Measurements from ENCODE around the gene PDE4D.

The PDE4D gene

GRCh38 chr5:59655693-59656309 is 237.7 kb downstream of the PDE4D start:
- no peak for DNase-seq (ENCODE audit: low spot score)

- DNase-seq (ENCODE audit: low spot score), result no peak
These were observed 238.8 kb downstream of the PDE4D start for GRCh38 chr5:59654691-59655090.

GRCh38 chr5:59652449-59652848 is 241.1 kb downstream of the PDE4D start:
- DNase-seq (ENCODE audit: low spot score), result no peak

- peak; percentile 7 for DNase-seq (ENCODE audit: low spot score)
These were observed 244.3 kb downstream of the PDE4D start for GRCh38 chr5:59648949-59649921.

- no peak for DNase-seq (ENCODE audit: low spot score)
These were observed 245.3 kb downstream of the PDE4D start for GRCh38 chr5:59648038-59648831.

GRCh38 chr5:59645380-59645779 is 248.1 kb downstream of the PDE4D start:
- no peak for DNase-seq (ENCODE audit: low spot score)

GRCh38 chr5:59640411-59640810 is 253.1 kb downstream of the PDE4D start:
- DNase-seq (ENCODE audit: low spot score), result no peak

GRCh38 chr5:59637884-59638580 is 255.5 kb downstream of the PDE4D start:
- no peak for DNase-seq (ENCODE audit: low spot score)

GRCh38 chr5:59629561-59629960 is 264.0 kb downstream of the PDE4D start:
- no peak for DNase-seq (ENCODE audit: low spot score)

GRCh38 chr5:59628062-59628828 is 265.3 kb downstream of the PDE4D start:
- no peak for DNase-seq (ENCODE audit: low spot score)

- DNase-seq (ENCODE audit: low spot score), result no peak
These were observed 268.6 kb downstream of the PDE4D start for GRCh38 chr5:59624898-59625297.

GRCh38 chr5:59622848-59623247 is 270.7 kb downstream of the PDE4D start:
- DNase-seq (ENCODE audit: low spot score), result no peak

GRCh38 chr5:59621477-59621876 is 272.0 kb downstream of the PDE4D start:
- DNase-seq (ENCODE audit: low spot score), result no peak

GRCh38 chr5:59620535-59621212 is 272.9 kb downstream of the PDE4D start:
- DNase-seq (ENCODE audit: low spot score), result no peak

GRCh38 chr5:59618644-59619043 is 274.9 kb downstream of the PDE4D start:
- DNase-seq (ENCODE audit: low spot score), result no peak

- DNase-seq (ENCODE audit: low spot score), result no peak
These were observed 276.2 kb downstream of the PDE4D start for GRCh38 chr5:59617186-59617771.

GRCh38 chr5:59616413-59616812 is 277.1 kb downstream of the PDE4D start:
- no peak for DNase-seq (ENCODE audit: low spot score)

GRCh38 chr5:59615272-59615671 is 278.3 kb downstream of the PDE4D start:
- DNase-seq (ENCODE audit: low spot score), result no peak

- DNase-seq (ENCODE audit: low spot score), result no peak
These were observed 283.8 kb downstream of the PDE4D start for GRCh38 chr5:59609501-59610265.

Data from hematopoietic multipotent progenitor cell treated with erythropoietin and hydrocortisone succinate and interleukin-3 and kit ligand, for 15 days (in vitro differentiated cells).